ENCODE results near the gene RASSF8.

Gene RASSF8

GRCh38 chr12:25994901-25995625, 36.6 kb downstream of the RASSF8 start:
- H4K20me1 ChIP-seq (ENCODE audit: control insufficient read depth, insufficient read depth, low read depth, low read length): no peaks in the 10 kb centered on the region
- no peaks in the 10 kb centered on the region for H3K4me1 ChIP-seq (ENCODE audit: control insufficient read depth, low read length)
- H3K9me3 ChIP-seq (ENCODE audit: control insufficient read depth, insufficient read depth, low read length): no peaks in the 10 kb centered on the region
- no peaks in the 10 kb centered on the region for H3K36me3 ChIP-seq (ENCODE audit: control insufficient read depth, low read length)
- H3K9me2 ChIP-seq (replicated peaks; ENCODE audit: control insufficient read depth, low read length): no peaks in the 10 kb centered on the region
- H3K27me3 ChIP-seq (ENCODE audit: control insufficient read depth, low read length): peaks cover 2% of the 10 kb centered on the region; the same call in 1 of the 2 replicates
- TF ChIP-seq CTCF (IDR thresholded peaks at IDR 0.05; ENCODE audit: low read depth, low read length, poor library complexity, severe bottlenecking): no peak
- no peak for TF ChIP-seq EZH2phosphoT487 (IDR thresholded peaks at IDR 0.05; ENCODE audit: borderline replicate concordance, low read length)
- H3K79me2 ChIP-seq (ENCODE audit: control insufficient read depth, low read length): no peaks in the 10 kb centered on the region
- no peak overlapping the region for H3K27ac ChIP-seq (ENCODE audit: low read depth, low read length)
- no peak overlapping the region for H3K4me3 ChIP-seq (ENCODE audit: low read length)
- H3K4me2 ChIP-seq (ENCODE audit: low read length): no peak overlapping the region
- H3F3A ChIP-seq (ENCODE audit: control insufficient read depth, insufficient read depth): no peaks in the 10 kb centered on the region

GRCh38 chr12:25995906-25996305, 37.4 kb downstream of the RASSF8 start:
- Histone ChIP-seq H3K4me1 (ENCODE audit: control insufficient read depth, low read length) (no peaks in the 10 kb centered on the region), H3K27ac (ENCODE audit: low read depth, low read length) (no peak overlapping the region), H4K20me1 (ENCODE audit: control insufficient read depth, insufficient read depth, low read depth, low read length) (no peaks in the 10 kb centered on the region), H3K9me3 (ENCODE audit: control insufficient read depth, insufficient read depth, low read length) (no peaks in the 10 kb centered on the region), H3K9me2 (replicated peaks; ENCODE audit: control insufficient read depth, low read length) (no peaks in the 10 kb centered on the region), H3K27me3 (ENCODE audit: control insufficient read depth, low read length) (peaks cover 2% of the 10 kb centered on the region; the same call in 1 of the 2 replicates), H3K79me2 (ENCODE audit: control insufficient read depth, low read length) (no peaks in the 10 kb centered on the region), H3K36me3 (ENCODE audit: control insufficient read depth, low read length) (no peaks in the 10 kb centered on the region), H3K4me2 (ENCODE audit: low read length) (no peak overlapping the region), H3K4me3 (ENCODE audit: low read length) (no peak overlapping the region), H3F3A (ENCODE audit: control insufficient read depth, insufficient read depth) (no peaks in the 10 kb centered on the region)
- TF ChIP-seq EZH2phosphoT487 (IDR thresholded peaks at IDR 0.05; ENCODE audit: borderline replicate concordance, low read length) (no peak), CTCF (IDR thresholded peaks at IDR 0.05; ENCODE audit: low read depth, low read length, poor library complexity, severe bottlenecking) (no peak)

- Histone ChIP-seq H4K20me1 (ENCODE audit: control insufficient read depth, insufficient read depth, low read depth, low read length) (no peaks in the 10 kb centered on the region), H3K36me3 (ENCODE audit: control insufficient read depth, low read length) (no peaks in the 10 kb centered on the region), H3K9me3 (ENCODE audit: control insufficient read depth, insufficient read depth, low read length) (no peaks in the 10 kb centered on the region), H3K79me2 (ENCODE audit: control insufficient read depth, low read length) (no peaks in the 10 kb centered on the region), H3K4me2 (ENCODE audit: low read length) (no peak overlapping the region), H3K4me3 (ENCODE audit: low read length) (no peak overlapping the region), H3F3A (ENCODE audit: control insufficient read depth, insufficient read depth) (no peaks in the 10 kb centered on the region), H3K9me2 (replicated peaks; ENCODE audit: control insufficient read depth, low read length) (no peaks in the 10 kb centered on the region), H3K27ac (ENCODE audit: low read depth, low read length) (no peak overlapping the region), H3K27me3 (ENCODE audit: control insufficient read depth, low read length) (peaks cover 2% of the 10 kb centered on the region; the same call in 1 of the 2 replicates), H3K4me1 (ENCODE audit: control insufficient read depth, low read length) (no peaks in the 10 kb centered on the region)
- TF ChIP-seq CTCF (IDR thresholded peaks at IDR 0.05; ENCODE audit: low read depth, low read length, poor library complexity, severe bottlenecking) (no peak), EZH2phosphoT487 (IDR thresholded peaks at IDR 0.05; ENCODE audit: borderline replicate concordance, low read length) (no peak)
Measured at GRCh38 chr12:25996677-25997076, 38.2 kb downstream of the RASSF8 start.

All from DOHH2 (cell line).